Ovary (tissue), 3 donors: ENCODE measurements around the gene FRY.

ENCODE experiments used
- CTCF ChIP-seq, 3 donors: fragments of 450-650 bp in 2 of 3; fragments of 200-600 bp in 1 of 3; IDR thresholded peaks; one replicate each; pipeline versions ENCODE4 v1.5.1 to v1.8.0; 2016 to 2022; ENCODE audit warnings: antibody characterized with exemption in 3 of 3, mild to moderate bottlenecking in 1 of 3
- EP300 ChIP-seq: sonication (generic); formaldehyde crosslinking; IDR thresholded peaks from one replicate; pipeline ENCODE4 v1.6.1; 2017; ENCODE audit warnings: antibody characterized with exemption
- POLR2A ChIP-seq: fragments of 450-650 bp; IDR thresholded peaks from one replicate; pipeline ENCODE4 v1.6.1; 2017; ENCODE audit warnings: antibody characterized with exemption, mild to moderate bottlenecking, moderate library complexity
- donor health status: DM: no; HTN: no; CAD: no.

GRCh38 chr13:31982540-31982939 is 49.0 kb upstream of the FRY start:
- no peak for TF ChIP-seq CTCF (IDR thresholded peaks at IDR 0.05)
- TF ChIP-seq POLR2A: no peak
- TF ChIP-seq EP300: no peak
